Measurements from ENCODE around the gene SYNE1.

Gene SYNE1

GRCh38 chr6:152364866-152365265, 272.3 kb downstream of the SYNE1 start:
- Histone ChIP-seq H3K9me3 (ENCODE audit: control insufficient read depth in 2 of 2, low read length in 2 of 2) (no peaks in the 10 kb centered on the region), H3K36me3 (ENCODE audit: control insufficient read depth in 2 of 2, insufficient read depth in 2 of 2, low read length in 2 of 2) (peaks cover 3 to 6% of the 10 kb centered on the region in 2 donors), H3K4me3 (ENCODE audit: low read length in 2 of 2) (no peak overlapping the region), H3K4me1 (ENCODE audit: control insufficient read depth in 2 of 2, insufficient read depth in 2 of 2, low read length in 2 of 2) (no peaks in the 10 kb centered on the region), H3K27me3 (ENCODE audit: control insufficient read depth in 2 of 2, insufficient read depth in 2 of 2, low read length in 2 of 2) (no peaks in the 10 kb centered on the region), H3K9ac (ENCODE audit: low read depth in 1 of 2, low read length in 2 of 2) (no peak overlapping the region), H3K27ac (ENCODE audit: low read depth in 2 of 2, low read length in 2 of 2) (no peak overlapping the region)

GRCh38 chr6:152360034-152360433, 277.1 kb downstream of the SYNE1 start:
- peaks cover 3 to 6% of the 10 kb centered on the region in 2 donors for H3K36me3 ChIP-seq (ENCODE audit: control insufficient read depth in 2 of 2, insufficient read depth in 2 of 2, low read length in 2 of 2)
- H3K27me3 ChIP-seq (ENCODE audit: control insufficient read depth in 2 of 2, insufficient read depth in 2 of 2, low read length in 2 of 2): no peaks in the 10 kb centered on the region
- H3K9ac ChIP-seq (ENCODE audit: low read depth in 1 of 2, low read length in 2 of 2): no peak overlapping the region
- no peaks in the 10 kb centered on the region for H3K4me1 ChIP-seq (ENCODE audit: control insufficient read depth in 2 of 2, insufficient read depth in 2 of 2, low read length in 2 of 2)
- H3K9me3 ChIP-seq (ENCODE audit: control insufficient read depth in 2 of 2, low read length in 2 of 2): no peaks in the 10 kb centered on the region
- H3K4me3 ChIP-seq (ENCODE audit: low read length in 2 of 2): no peak overlapping the region
- H3K27ac ChIP-seq (ENCODE audit: low read depth in 2 of 2, low read length in 2 of 2): no peak overlapping the region

- H3K27ac ChIP-seq (ENCODE audit: low read depth in 2 of 2, low read length in 2 of 2): no peak overlapping the region
- no peaks in the 10 kb centered on the region for H3K27me3 ChIP-seq (ENCODE audit: control insufficient read depth in 2 of 2, insufficient read depth in 2 of 2, low read length in 2 of 2)
- H3K4me1 ChIP-seq (ENCODE audit: control insufficient read depth in 2 of 2, insufficient read depth in 2 of 2, low read length in 2 of 2): no peaks in the 10 kb centered on the region
- peaks cover 3 to 13% of the 10 kb centered on the region in 2 donors for H3K36me3 ChIP-seq (ENCODE audit: control insufficient read depth in 2 of 2, insufficient read depth in 2 of 2, low read length in 2 of 2)
- H3K4me3 ChIP-seq (ENCODE audit: low read length in 2 of 2): no peak overlapping the region
- no peaks in the 10 kb centered on the region for H3K9me3 ChIP-seq (ENCODE audit: control insufficient read depth in 2 of 2, low read length in 2 of 2)
- no peak overlapping the region for H3K9ac ChIP-seq (ENCODE audit: low read depth in 1 of 2, low read length in 2 of 2)
These were observed 280.5 kb downstream of the SYNE1 start for GRCh38 chr6:152356662-152357061.

- H3K4me3 ChIP-seq (ENCODE audit: low read length in 2 of 2): no peak overlapping the region
- H3K4me1 ChIP-seq (ENCODE audit: control insufficient read depth in 2 of 2, insufficient read depth in 2 of 2, low read length in 2 of 2): no peaks in the 10 kb centered on the region
- H3K9me3 ChIP-seq (ENCODE audit: control insufficient read depth in 2 of 2, low read length in 2 of 2): no peaks in the 10 kb centered on the region
- H3K9ac ChIP-seq (ENCODE audit: low read depth in 1 of 2, low read length in 2 of 2): no peak overlapping the region
- no peak overlapping the region for H3K27ac ChIP-seq (ENCODE audit: low read depth in 2 of 2, low read length in 2 of 2)
- H3K36me3 ChIP-seq (ENCODE audit: control insufficient read depth in 2 of 2, insufficient read depth in 2 of 2, low read length in 2 of 2): peaks cover 3 to 10% of the 10 kb centered on the region in 2 donors
- no peaks in the 10 kb centered on the region for H3K27me3 ChIP-seq (ENCODE audit: control insufficient read depth in 2 of 2, insufficient read depth in 2 of 2, low read length in 2 of 2)
These were observed 281.1 kb downstream of the SYNE1 start for GRCh38 chr6:152356016-152356415.

GRCh38 chr6:152355166-152355565, 282.0 kb downstream of the SYNE1 start:
- no peak overlapping the region for H3K27ac ChIP-seq (ENCODE audit: low read depth in 2 of 2, low read length in 2 of 2)
- H3K36me3 ChIP-seq (ENCODE audit: control insufficient read depth in 2 of 2, insufficient read depth in 2 of 2, low read length in 2 of 2): peaks cover 0 to 8% of the 10 kb centered on the region in 2 donors
- H3K4me1 ChIP-seq (ENCODE audit: control insufficient read depth in 2 of 2, insufficient read depth in 2 of 2, low read length in 2 of 2): no peaks in the 10 kb centered on the region
- H3K27me3 ChIP-seq (ENCODE audit: control insufficient read depth in 2 of 2, insufficient read depth in 2 of 2, low read length in 2 of 2): no peaks in the 10 kb centered on the region
- no peaks in the 10 kb centered on the region for H3K9me3 ChIP-seq (ENCODE audit: control insufficient read depth in 2 of 2, low read length in 2 of 2)
- H3K9ac ChIP-seq (ENCODE audit: low read depth in 1 of 2, low read length in 2 of 2): no peak overlapping the region
- H3K4me3 ChIP-seq (ENCODE audit: low read length in 2 of 2): no peak overlapping the region

GRCh38 chr6:152353440-152353839, 283.7 kb downstream of the SYNE1 start:
- Histone ChIP-seq H3K36me3 (ENCODE audit: control insufficient read depth in 2 of 2, insufficient read depth in 2 of 2, low read length in 2 of 2) (peaks cover 0 to 10% of the 10 kb centered on the region in 2 donors), H3K9me3 (ENCODE audit: control insufficient read depth in 2 of 2, low read length in 2 of 2) (no peaks in the 10 kb centered on the region), H3K27ac (ENCODE audit: low read depth in 2 of 2, low read length in 2 of 2) (no peak overlapping the region), H3K4me3 (ENCODE audit: low read length in 2 of 2) (no peak overlapping the region), H3K27me3 (ENCODE audit: control insufficient read depth in 2 of 2, insufficient read depth in 2 of 2, low read length in 2 of 2) (no peaks in the 10 kb centered on the region), H3K9ac (ENCODE audit: low read depth in 1 of 2, low read length in 2 of 2) (no peak overlapping the region), H3K4me1 (ENCODE audit: control insufficient read depth in 2 of 2, insufficient read depth in 2 of 2, low read length in 2 of 2) (no peaks in the 10 kb centered on the region)

GRCh38 chr6:152351742-152352141, 285.4 kb downstream of the SYNE1 start:
- Histone ChIP-seq H3K36me3 (ENCODE audit: control insufficient read depth in 2 of 2, insufficient read depth in 2 of 2, low read length in 2 of 2) (peaks cover 0 to 10% of the 10 kb centered on the region in 2 donors), H3K27ac (ENCODE audit: low read depth in 2 of 2, low read length in 2 of 2) (no peak overlapping the region)

GRCh38 chr6:152351110-152351509, 286.1 kb downstream of the SYNE1 start:
- Histone ChIP-seq H3K9ac (ENCODE audit: low read depth in 1 of 2, low read length in 2 of 2) (no peak overlapping the region), H3K27ac (ENCODE audit: low read depth in 2 of 2, low read length in 2 of 2) (no peak overlapping the region), H3K4me3 (ENCODE audit: low read length in 2 of 2) (no peak overlapping the region), H3K9me3 (ENCODE audit: control insufficient read depth in 2 of 2, low read length in 2 of 2) (no peaks in the 10 kb centered on the region), H3K27me3 (ENCODE audit: control insufficient read depth in 2 of 2, insufficient read depth in 2 of 2, low read length in 2 of 2) (no peaks in the 10 kb centered on the region), H3K4me1 (ENCODE audit: control insufficient read depth in 2 of 2, insufficient read depth in 2 of 2, low read length in 2 of 2) (no peaks in the 10 kb centered on the region), H3K36me3 (ENCODE audit: control insufficient read depth in 2 of 2, insufficient read depth in 2 of 2, low read length in 2 of 2) (peaks cover 0 to 10% of the 10 kb centered on the region in 2 donors)

More at GRCh38 chr6:152351742-152352141, 285.4 kb downstream of the SYNE1 start:
- Histone ChIP-seq H3K4me1 (ENCODE audit: control insufficient read depth in 2 of 2, insufficient read depth in 2 of 2, low read length in 2 of 2) (no peaks in the 10 kb centered on the region), H3K9ac (ENCODE audit: low read depth in 1 of 2, low read length in 2 of 2) (no peak overlapping the region), H3K4me3 (ENCODE audit: low read length in 2 of 2) (no peak overlapping the region), H3K9me3 (ENCODE audit: control insufficient read depth in 2 of 2, low read length in 2 of 2) (no peaks in the 10 kb centered on the region), H3K27me3 (ENCODE audit: control insufficient read depth in 2 of 2, insufficient read depth in 2 of 2, low read length in 2 of 2) (no peaks in the 10 kb centered on the region)

GRCh38 chr6:152348116-152348515, 289.0 kb downstream of the SYNE1 start:
- H3K36me3 ChIP-seq (ENCODE audit: control insufficient read depth in 2 of 2, insufficient read depth in 2 of 2, low read length in 2 of 2): peaks cover 0 to 10% of the 10 kb centered on the region in 2 donors

GRCh38 chr6:152343735-152344360, 293.3 kb downstream of the SYNE1 start:
- Histone ChIP-seq H3K27ac (ENCODE audit: low read depth in 2 of 2, low read length in 2 of 2) (no peak overlapping the region), H3K4me1 (ENCODE audit: control insufficient read depth in 2 of 2, insufficient read depth in 2 of 2, low read length in 2 of 2) (no peaks in the 10 kb centered on the region), H3K4me3 (ENCODE audit: low read length in 2 of 2) (no peak overlapping the region), H3K27me3 (ENCODE audit: control insufficient read depth in 2 of 2, insufficient read depth in 2 of 2, low read length in 2 of 2) (no peaks in the 10 kb centered on the region), H3K9me3 (ENCODE audit: control insufficient read depth in 2 of 2, low read length in 2 of 2) (no peaks in the 10 kb centered on the region), H3K9ac (ENCODE audit: low read depth in 1 of 2, low read length in 2 of 2) (no peak overlapping the region), H3K36me3 (ENCODE audit: control insufficient read depth in 2 of 2, insufficient read depth in 2 of 2, low read length in 2 of 2) (no peaks in the 10 kb centered on the region)

More at GRCh38 chr6:152348116-152348515, 289.0 kb downstream of the SYNE1 start:
- Histone ChIP-seq H3K4me1 (ENCODE audit: control insufficient read depth in 2 of 2, insufficient read depth in 2 of 2, low read length in 2 of 2) (no peaks in the 10 kb centered on the region), H3K27ac (ENCODE audit: low read depth in 2 of 2, low read length in 2 of 2) (no peak overlapping the region), H3K9me3 (ENCODE audit: control insufficient read depth in 2 of 2, low read length in 2 of 2) (no peaks in the 10 kb centered on the region), H3K9ac (ENCODE audit: low read depth in 1 of 2, low read length in 2 of 2) (no peak overlapping the region), H3K4me3 (ENCODE audit: low read length in 2 of 2) (no peak overlapping the region), H3K27me3 (ENCODE audit: control insufficient read depth in 2 of 2, insufficient read depth in 2 of 2, low read length in 2 of 2) (no peaks in the 10 kb centered on the region)
